SK-N-SH (cell line): Measurements from ENCODE around the gene C19orf73.

Source experiments
- CHD2 ChIP-seq: fragments of 150-350 bp; IDR thresholded peaks from 2 replicates; pipeline ENCODE4 v1.6.1; 2018; ENCODE audit warnings: low read length; ENCODE audit not compliant: partially characterized antibody
- CTCF ChIP-seq: fragments of 200-600 bp; sonication (generic); IDR thresholded peaks from 2 replicates; pipeline ENCODE4 v1.6.1; 2017; ENCODE audit warnings: antibody characterized with exemption, mild to moderate bottlenecking, moderate library complexity
- ELF1 ChIP-seq: IDR thresholded peaks from 2 replicates; pipeline ENCODE4 v1.4.0; 2012
- FOXM1 ChIP-seq: IDR thresholded peaks from 2 replicates; pipeline ENCODE4 v1.4.0; 2012; ENCODE audit warnings: low read depth, mild to moderate bottlenecking
- JUND ChIP-seq: IDR thresholded peaks from 2 replicates; pipeline ENCODE4 v1.4.0; 2012
- MEF2A ChIP-seq: IDR thresholded peaks from 2 replicates; pipeline ENCODE4 v1.4.0; 2012; ENCODE audit warnings: low read depth, borderline replicate concordance
- MXI1 ChIP-seq: IDR thresholded peaks from 2 replicates; pipeline ENCODE4 v1.6.1; 2012; ENCODE audit warnings: mild to moderate bottlenecking, low read depth, low read length, improper control_type of control experiment
- POLR2AphosphoS5 ChIP-seq: IDR thresholded peaks from 2 replicates; pipeline ENCODE4 v1.6.1; 2012; ENCODE audit warnings: low read depth, low read length
- RAD21 ChIP-seq: IDR thresholded peaks from 2 replicates; pipeline ENCODE4 v1.6.1; 2012; ENCODE audit warnings: mild to moderate bottlenecking, low read length
- RFX5 ChIP-seq: IDR thresholded peaks from 2 replicates; pipeline ENCODE4 v1.6.1; 2012; ENCODE audit warnings: mild to moderate bottlenecking, improper control_type of control experiment, low read length
- RXRA ChIP-seq: IDR thresholded peaks from 2 replicates; pipeline ENCODE4 v1.4.0; 2012; ENCODE audit warnings: low read depth, mild to moderate bottlenecking, borderline replicate concordance
- SMC3 ChIP-seq: IDR thresholded peaks from 2 replicates; pipeline ENCODE4 v1.6.1; 2012; ENCODE audit warnings: low read depth, low read length, improper control_type of control experiment
- YY1 ChIP-seq: IDR thresholded peaks from 2 replicates; pipeline ENCODE4 v1.4.0; 2012; ENCODE audit warnings: low read depth, mild to moderate bottlenecking
- TF ChIP-seq, protein P1 (sequence below): IDR thresholded peaks from 2 replicates; pipeline ENCODE4 v1.6.1; 2012; ENCODE audit warnings: mild to moderate bottlenecking, low read depth, low read length, moderate library complexity

DNA sequence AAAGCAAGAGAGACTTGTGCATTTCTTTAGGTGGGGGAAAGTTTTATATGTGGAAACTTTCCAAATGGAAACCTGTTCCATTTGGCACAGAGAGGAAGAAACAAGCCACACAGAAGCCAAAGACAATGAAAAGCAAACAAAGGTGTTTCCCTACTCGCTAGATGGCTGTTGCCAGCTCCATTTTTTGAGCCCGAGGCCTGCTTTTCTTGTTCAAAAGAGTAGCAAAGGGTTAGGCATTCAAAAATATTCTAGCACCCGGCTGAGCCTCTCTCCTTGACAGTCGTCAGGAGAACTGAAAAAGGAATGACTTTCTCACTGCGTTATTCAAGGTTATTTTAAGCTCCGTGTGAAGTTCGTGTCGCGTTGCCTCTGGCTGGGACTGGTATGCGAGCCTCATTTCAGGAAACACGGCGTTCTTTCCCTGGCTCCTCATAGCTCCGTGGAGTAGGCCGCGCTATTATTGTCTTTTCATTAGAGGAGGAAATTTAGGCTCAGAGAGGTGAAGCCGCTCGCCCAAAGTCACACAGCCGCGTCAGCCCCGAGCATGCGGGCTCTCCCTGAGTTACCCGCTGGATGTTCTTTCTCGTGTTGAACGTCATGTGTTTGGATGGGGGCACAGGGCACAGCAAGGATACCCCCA is 46.3 kb upstream of the C19orf73 start:
- TF ChIP-seq ELF1, result no peak
- TF ChIP-seq MXI1, result no peak
- no peak for TF ChIP-seq FOXM1
- no peak for TF ChIP-seq CTCF
- no peak for TF ChIP-seq CHD2
- no peak for TF ChIP-seq RFX5
- TF ChIP-seq MEF2A, result no peak
- TF ChIP-seq, protein P1, sequence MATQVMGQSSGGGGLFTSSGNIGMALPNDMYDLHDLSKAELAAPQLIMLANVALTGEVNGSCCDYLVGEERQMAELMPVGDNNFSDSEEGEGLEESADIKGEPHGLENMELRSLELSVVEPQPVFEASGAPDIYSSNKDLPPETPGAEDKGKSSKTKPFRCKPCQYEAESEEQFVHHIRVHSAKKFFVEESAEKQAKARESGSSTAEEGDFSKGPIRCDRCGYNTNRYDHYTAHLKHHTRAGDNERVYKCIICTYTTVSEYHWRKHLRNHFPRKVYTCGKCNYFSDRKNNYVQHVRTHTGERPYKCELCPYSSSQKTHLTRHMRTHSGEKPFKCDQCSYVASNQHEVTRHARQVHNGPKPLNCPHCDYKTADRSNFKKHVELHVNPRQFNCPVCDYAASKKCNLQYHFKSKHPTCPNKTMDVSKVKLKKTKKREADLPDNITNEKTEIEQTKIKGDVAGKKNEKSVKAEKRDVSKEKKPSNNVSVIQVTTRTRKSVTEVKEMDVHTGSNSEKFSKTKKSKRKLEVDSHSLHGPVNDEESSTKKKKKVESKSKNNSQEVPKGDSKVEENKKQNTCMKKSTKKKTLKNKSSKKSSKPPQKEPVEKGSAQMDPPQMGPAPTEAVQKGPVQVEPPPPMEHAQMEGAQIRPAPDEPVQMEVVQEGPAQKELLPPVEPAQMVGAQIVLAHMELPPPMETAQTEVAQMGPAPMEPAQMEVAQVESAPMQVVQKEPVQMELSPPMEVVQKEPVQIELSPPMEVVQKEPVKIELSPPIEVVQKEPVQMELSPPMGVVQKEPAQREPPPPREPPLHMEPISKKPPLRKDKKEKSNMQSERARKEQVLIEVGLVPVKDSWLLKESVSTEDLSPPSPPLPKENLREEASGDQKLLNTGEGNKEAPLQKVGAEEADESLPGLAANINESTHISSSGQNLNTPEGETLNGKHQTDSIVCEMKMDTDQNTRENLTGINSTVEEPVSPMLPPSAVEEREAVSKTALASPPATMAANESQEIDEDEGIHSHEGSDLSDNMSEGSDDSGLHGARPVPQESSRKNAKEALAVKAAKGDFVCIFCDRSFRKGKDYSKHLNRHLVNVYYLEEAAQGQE, result no peak
- TF ChIP-seq RAD21, result no peak
- TF ChIP-seq RXRA, result no peak
- TF ChIP-seq SMC3, result no peak
- TF ChIP-seq YY1, result no peak
- TF ChIP-seq JUND, result no peak
- no peak for TF ChIP-seq POLR2AphosphoS5
